ENCODE measurements around the gene SH3BGRL3. TPM values are rescaled to one million over a fixed set of nuclear protein-coding genes. Genes with fewer than 3 reads are reported as not detected.

The SH3BGRL3 gene
- total and polyA plus RNA-seq, 7 donors = 32.9 to 575 (median 41.5) TPM

- peaks cover 0 to 69% (median 57%) of the 10 kb centered on the region in 4 donors for H3K4me1 ChIP-seq
- TF ChIP-seq CTCF (IDR thresholded peaks at IDR 0.05) (no peak), POLR2AphosphoS5 (IDR thresholded peaks at IDR 0.05) (no peak), EP300 (IDR thresholded peaks at IDR 0.05) (no peak), POLR2A (IDR thresholded peaks at IDR 0.05) (no peak)
- no peaks in the 10 kb centered on the region for H3K9me3 ChIP-seq
- H3K4me3 ChIP-seq = peak overlapping the region; percentile 72 to 84 (median 77)
- intact Hi-C loops (cut with DNase I) = loop anchor here (5.0 kb wide), 1 partner anchor 48 kb away; the partner anchor contains the start of gene CEP85
- DNase-seq = no peak
- peak overlapping the region; percentile 88 to 98 (median 91) for H3K27ac ChIP-seq
- H3K27me3 ChIP-seq = no peaks in the 10 kb centered on the region
- WGBS, 2 donors = 24 to 32% methylated on average over 20 of the region's 20 CpGs
- H3K36me3 ChIP-seq = peaks cover 0 to 5% (median 2%) of the 10 kb centered on the region in 4 donors
These were observed 602 bp downstream of the SH3BGRL3 start for GRCh38 chr1:26280333-26281042.

- 91 to 95% methylated on average over 5 of the region's 5 CpGs for WGBS, 2 donors
- Histone ChIP-seq H3K27me3 (no peaks in the 10 kb centered on the region), H3K4me3 (peak overlapping the region in 1 of 4 donors; percentile 73), H3K27ac (peak overlapping the region; percentile 88 to 98 (median 91)), H3K9me3 (no peaks in the 10 kb centered on the region), H3K36me3 (peaks cover 0 to 5% (median 2%) of the 10 kb centered on the region in 4 donors), H3K4me1 (peaks cover 0 to 64% (median 51%) of the 10 kb centered on the region in 4 donors)
- TF ChIP-seq CTCF (IDR thresholded peaks at IDR 0.05) = no peak
- no peak for TF ChIP-seq POLR2AphosphoS5 (IDR thresholded peaks at IDR 0.05)
- no peak for TF ChIP-seq POLR2A (IDR thresholded peaks at IDR 0.05)
- DNase-seq = no peak
- intact Hi-C loops (cut with DNase I) = loop anchor here (5.0 kb wide), 1 partner anchor 49 kb away; the partner anchor contains the start of gene CEP85
These were observed 1.4 kb downstream of the SH3BGRL3 start for GRCh38 chr1:26281091-26281958.

GRCh38 chr1:26281971-26282370 lies 2.1 kb downstream of the SH3BGRL3 start:
- TF ChIP-seq POLR2A (IDR thresholded peaks at IDR 0.05) = no peak
- TF ChIP-seq POLR2AphosphoS5 (IDR thresholded peaks at IDR 0.05) = no peak
- no peak for TF ChIP-seq CTCF (IDR thresholded peaks at IDR 0.05)
- no peak for TF ChIP-seq EP300 (IDR thresholded peaks at IDR 0.05)
- no peak for DNase-seq
- Histone ChIP-seq H3K36me3 (peaks cover 0 to 5% (median 1%) of the 10 kb centered on the region in 4 donors), H3K9me3 (no peaks in the 10 kb centered on the region), H3K4me1 (peaks cover 0 to 60% (median 48%) of the 10 kb centered on the region in 4 donors), H3K27ac (peak overlapping the region; percentile 13 to 93 (median 68)), H3K4me3 (no peak overlapping the region), H3K27me3 (no peaks in the 10 kb centered on the region)
- WGBS, 2 donors = 55 to 61% methylated on average over 15 of the region's 15 CpGs
- intact Hi-C loops (cut with DNase I) = loop anchor here (5.0 kb wide), 1 partner anchor 50 kb away; the partner anchor contains the start of gene CEP85

- intact Hi-C loops (cut with DNase I) = loop anchor here (5.0 kb wide), 1 partner anchor 50 kb away; the partner anchor contains the start of gene CEP85
- WGBS, 2 donors = 80 to 85% methylated on average over 22 of the region's 22 CpGs
- Histone ChIP-seq H3K9me3 (no peaks in the 10 kb centered on the region), H3K27ac (peak overlapping the region in 3 of 4 donors; percentile 13 to 88 (median 49)), H3K4me1 (peaks cover 0 to 60% (median 46%) of the 10 kb centered on the region in 4 donors), H3K36me3 (peaks cover 0 to under 1% (median 0%) of the 10 kb centered on the region in 4 donors), H3K27me3 (no peaks in the 10 kb centered on the region), H3K4me3 (no peak overlapping the region)
- TF ChIP-seq POLR2AphosphoS5 (IDR thresholded peaks at IDR 0.05) (no peak), POLR2A (IDR thresholded peaks at IDR 0.05) (no peak), EP300 (IDR thresholded peaks at IDR 0.05) (no peak), CTCF (IDR thresholded peaks at IDR 0.05) (no peak)
- no peak for DNase-seq
These were observed 2.6 kb downstream of the SH3BGRL3 start for GRCh38 chr1:26282401-26282918.
